Smooth muscle cell (in vitro differentiated cells): ENCODE results near the gene MTMR3. TPM values are rescaled to one million over a fixed set of nuclear protein-coding genes. Genes with fewer than 3 reads are reported as not detected.
"Not testable (repeated sequence)": the region's sequence is repeated elsewhere in the genome, so short reads cannot be mapped to it uniquely, and the experiment has no call there.

Experiments used
- DNase-seq: peaks from one replicate; lab custom pipeline; 2025; ENCODE audit not compliant: unreplicated experiment; lab: John Stamatoyannopoulos, UW
- H2AFZ ChIP-seq: fragments of 200-600 bp; sonication (generic); 2 replicates; pipeline ENCODE4 v1.6.0; 2016; ENCODE audit warnings: antibody characterized with exemption, low read depth, mild to moderate bottlenecking
- H3F3A ChIP-seq: fragments of 200-600 bp; sonication (generic); 2 replicates; pipeline ENCODE4 v1.6.0; 2017; ENCODE audit warnings: antibody characterized with exemption, low read depth
- H3K27ac ChIP-seq: fragments of 200-600 bp; sonication (generic); 2 replicates; pipeline ENCODE4 v1.5.1; 2016; ENCODE audit warnings: low read depth, mild to moderate bottlenecking
- H3K27me3 ChIP-seq: fragments of 200-600 bp; sonication (generic); 2 replicates; pipeline ENCODE4 v1.6.1; 2016; ENCODE audit warnings: low read depth, mild to moderate bottlenecking
- H3K36me3 ChIP-seq: fragments of 200-600 bp; sonication (generic); 2 replicates; pipeline ENCODE4 v1.5.1; 2016; ENCODE audit warnings: low read depth
- H3K4me1 ChIP-seq: fragments of 200-600 bp; sonication (generic); 2 replicates; pipeline ENCODE4 v1.5.1; 2016; ENCODE audit warnings: low read depth
- H3K4me2 ChIP-seq: fragments of 200-600 bp; sonication (generic); 2 replicates; pipeline ENCODE4 v1.6.0; 2016; ENCODE audit warnings: mild to moderate bottlenecking
- H3K4me3 ChIP-seq: fragments of 200-600 bp; sonication (generic); 2 replicates; pipeline ENCODE4 v1.5.1; 2016; ENCODE audit warnings: mild to moderate bottlenecking
- H3K79me2 ChIP-seq: fragments of 200-600 bp; sonication (generic); 2 replicates; pipeline ENCODE4 v1.6.0; 2016; ENCODE audit warnings: low read depth, mild to moderate bottlenecking
- H3K9ac ChIP-seq: fragments of 200-600 bp; sonication (generic); 2 replicates; pipeline ENCODE4 v1.6.0; 2016; ENCODE audit warnings: low read depth
- H3K9me3 ChIP-seq: fragments of 200-600 bp; sonication (generic); replicated peaks from 2 replicates; pipeline ENCODE4 v1.5.1; 2016; ENCODE audit warnings: low read depth
- H4K20me1 ChIP-seq: fragments of 200-600 bp; sonication (generic); 2 replicates; pipeline ENCODE4 v1.6.0; 2016; ENCODE audit warnings: low read depth
- CTCF ChIP-seq: fragments of 200-600 bp; sonication (generic); IDR thresholded peaks from 2 replicates; pipeline ENCODE4 v1.5.1; 2017; ENCODE audit warnings: borderline replicate concordance, mild to moderate bottlenecking, antibody characterized with exemption; ENCODE audit not compliant: insufficient read depth, poor library complexity, severe bottlenecking
- WGBS: methylation state at CpG from one replicate; pipeline ENCODE4 v1.1.7; 2016; ENCODE audit warnings: low lambda C conversion rate; 5-methylcytosine and 5-hydroxymethylcytosine counted together
- polyA plus RNA-seq: library from polyadenylated mRNA; unstranded; fragments of >200 nt; fragmentation: Nextera tagmentation; extraction: Ambion mirVana; gene quantifications from 2 replicates; pipeline ENCODE4 v1.2.1, GENCODE V29; 2016
- total RNA-seq: library from RNA; depleted of rRNA; stranded (reverse); fragments of >200 nt; gene quantifications from 2 replicates; pipeline ENCODE4 v1.2.3, GENCODE V29; 2014

MTMR3 gene
- total and polyA plus RNA-seq, 2 experiments from 2014 or later: 15.8 to 48.9 TPM

GRCh38 chr22:30057375-30057774 lies 174.4 kb downstream of the MTMR3 start:
- no peak for DNase-seq
- H3K27me3 ChIP-seq: no peaks in the 10 kb centered on the region
- no peaks in the 10 kb centered on the region for H3K9me3 ChIP-seq
- H3K79me2 ChIP-seq: no peaks in the 10 kb centered on the region
- H2AFZ ChIP-seq: no peak overlapping the region
- no peaks in the 10 kb centered on the region for H3K4me1 ChIP-seq
- no peaks in the 10 kb centered on the region for H3K36me3 ChIP-seq
- H3K4me3 ChIP-seq: no peak overlapping the region
- no peak overlapping the region for H3K9ac ChIP-seq
- no peaks in the 10 kb centered on the region for H3F3A ChIP-seq
- no peaks in the 10 kb centered on the region for H4K20me1 ChIP-seq
- no peak overlapping the region for H3K27ac ChIP-seq
- 100% methylated on average over 1 of the region's 1 CpG for WGBS
- no peak for TF ChIP-seq CTCF
- no peak overlapping the region for H3K4me2 ChIP-seq

GRCh38 chr22:30059346-30060020 lies 176.5 kb downstream of the MTMR3 start:
- DNase-seq, H4K20me1 ChIP-seq, H3K9me3 ChIP-seq, H3K36me3 ChIP-seq, H2AFZ ChIP-seq, H3K27ac ChIP-seq, H3K4me2 ChIP-seq, H3K4me1 ChIP-seq, H3K27me3 ChIP-seq, H3K9ac ChIP-seq, H3F3A ChIP-seq, H3K4me3 ChIP-seq, H3K79me2 ChIP-seq: not testable (repeated sequence)
- 97% methylated on average over 13 of the region's 22 CpGs for WGBS

GRCh38 chr22:30061094-30061493 lies 178.1 kb downstream of the MTMR3 start:
- not testable (repeated sequence) for H2AFZ ChIP-seq, DNase-seq, H3K36me3 ChIP-seq, H3K4me2 ChIP-seq, H3K27me3 ChIP-seq, H3K9me3 ChIP-seq, H3K27ac ChIP-seq, H3K79me2 ChIP-seq, H3K9ac ChIP-seq, H3F3A ChIP-seq, H3K4me1 ChIP-seq, H3K4me3 ChIP-seq, H4K20me1 ChIP-seq
- WGBS: 97% methylated on average over 6 of the region's 6 CpGs

- DNase-seq: no peak
- no peak overlapping the region for H3K27ac ChIP-seq
- H3K79me2 ChIP-seq: no peaks in the 10 kb centered on the region
- H3K9me3 ChIP-seq: peaks cover 8% of the 10 kb centered on the region
- no peak overlapping the region for H3K4me3 ChIP-seq
- H3F3A ChIP-seq: no peaks in the 10 kb centered on the region
- H3K27me3 ChIP-seq: no peaks in the 10 kb centered on the region
- no peaks in the 10 kb centered on the region for H3K36me3 ChIP-seq
- no peak for TF ChIP-seq CTCF
- H3K4me1 ChIP-seq: no peaks in the 10 kb centered on the region
- no peak overlapping the region for H2AFZ ChIP-seq
- H4K20me1 ChIP-seq: no peaks in the 10 kb centered on the region
- WGBS: 85% methylated on average over 3 of the region's 3 CpGs
- no peak overlapping the region for H3K9ac ChIP-seq
- no peak overlapping the region for H3K4me2 ChIP-seq
Observed at GRCh38 chr22:30062259-30062658, 179.3 kb downstream of the MTMR3 start.

GRCh38 chr22:30062950-30063349 lies 180.0 kb downstream of the MTMR3 start:
- no peaks in the 10 kb centered on the region for H3K79me2 ChIP-seq
- 100% methylated on average over 1 of the region's 1 CpG for WGBS
- H3K27ac ChIP-seq: no peak overlapping the region

More at GRCh38 chr22:30062950-30063349, 180.0 kb downstream of the MTMR3 start:
- H4K20me1 ChIP-seq: no peaks in the 10 kb centered on the region
- H3K9ac ChIP-seq: no peak overlapping the region
- no peak overlapping the region for H2AFZ ChIP-seq
- H3F3A ChIP-seq: no peaks in the 10 kb centered on the region
- H3K4me2 ChIP-seq: no peak overlapping the region
- H3K27me3 ChIP-seq: no peaks in the 10 kb centered on the region
- TF ChIP-seq CTCF: no peak
- H3K4me3 ChIP-seq: no peak overlapping the region
- no peaks in the 10 kb centered on the region for H3K36me3 ChIP-seq
- H3K4me1 ChIP-seq: no peaks in the 10 kb centered on the region
- H3K9me3 ChIP-seq: peaks cover 8% of the 10 kb centered on the region
- no peak for DNase-seq
